Skeletal muscle tissue (tissue), 4 donors: ENCODE data around the gene C17orf107. TPM values are rescaled to one million over a fixed set of nuclear protein-coding genes. Genes with fewer than 3 reads are reported as not detected.

Experiments
- H3K27ac ChIP-seq: one replicate; pipeline ENCODE4 v1.7.0; 2013; ENCODE audit warnings: mild to moderate bottlenecking, low read depth, low read length, inconsistent platforms
- H3K27me3 ChIP-seq, 3 donors: one replicate each; pipeline ENCODE4 v1.7.0; 2013; ENCODE audit warnings: low read length in 3 of 3; ENCODE audit not compliant: control insufficient read depth in 3 of 3, insufficient read depth in 3 of 3
- H3K36me3 ChIP-seq, 3 donors: one replicate each; pipeline ENCODE4 v1.7.0; 2013; ENCODE audit warnings: low read length in 3 of 3; ENCODE audit not compliant: control insufficient read depth in 3 of 3, insufficient read depth in 3 of 3
- H3K4me1 ChIP-seq, 3 donors: one replicate each; pipeline ENCODE4 v1.7.0; 2013; ENCODE audit warnings: low read length in 3 of 3, mild to moderate bottlenecking in 3 of 3; ENCODE audit not compliant: control insufficient read depth in 3 of 3, insufficient read depth in 3 of 3
- H3K4me3 ChIP-seq, 3 donors: one replicate each; pipeline ENCODE4 v1.7.0; 2013; ENCODE audit warnings: low read length in 3 of 3
- H3K9ac ChIP-seq, 3 donors: one replicate each; pipeline ENCODE4 v1.7.0; 2013; ENCODE audit warnings: low read length in 3 of 3, mild to moderate bottlenecking in 3 of 3, moderate library complexity in 2 of 3, low read depth in 1 of 3
- H3K9me3 ChIP-seq, 3 donors: one replicate each; pipeline ENCODE4 v1.7.0; 2013; ENCODE audit warnings: low read length in 3 of 3; ENCODE audit not compliant: control insufficient read depth in 3 of 3
- total RNA-seq: library from RNA; depleted of rRNA; stranded (reverse); fragments of >200 nt; gene quantifications from one replicate; pipeline ENCODE4 v1.2.3, GENCODE V29; 2014
- donor health status: Osteomylitis.

Gene C17orf107
- total RNA-seq, 1 donor from 2014 or later = 2.6 TPM

GRCh38 chr17:4946312-4946976 is 47.1 kb downstream of the C17orf107 start:
- H3K4me3 ChIP-seq = peak overlapping the region; percentile 58 to 95 (median 68)
- H3K27ac ChIP-seq = peak overlapping the region; percentile 98
- peaks cover 37 to 65% (median 44%) of the 10 kb centered on the region in 3 donors for H3K4me1 ChIP-seq
- peak overlapping the region; percentile 4 to 65 (median 30) for H3K9ac ChIP-seq
- no peaks in the 10 kb centered on the region for H3K9me3 ChIP-seq
- peaks cover 38 to 45% (median 41%) of the 10 kb centered on the region in 3 donors for H3K36me3 ChIP-seq
- no peaks in the 10 kb centered on the region for H3K27me3 ChIP-seq

GRCh38 chr17:4947010-4947410 is 47.7 kb downstream of the C17orf107 start:
- Histone ChIP-seq H3K9me3 (no peaks in the 10 kb centered on the region), H3K27ac (peak overlapping the region; percentile 98), H3K36me3 (peaks cover 37 to 47% (median 43%) of the 10 kb centered on the region in 3 donors), H3K27me3 (no peaks in the 10 kb centered on the region), H3K4me1 (peaks cover 33 to 64% (median 40%) of the 10 kb centered on the region in 3 donors), H3K4me3 (peak overlapping the region; percentile 58 to 95 (median 68)), H3K9ac (peak overlapping the region; percentile 4 to 65 (median 30))

DNA sequence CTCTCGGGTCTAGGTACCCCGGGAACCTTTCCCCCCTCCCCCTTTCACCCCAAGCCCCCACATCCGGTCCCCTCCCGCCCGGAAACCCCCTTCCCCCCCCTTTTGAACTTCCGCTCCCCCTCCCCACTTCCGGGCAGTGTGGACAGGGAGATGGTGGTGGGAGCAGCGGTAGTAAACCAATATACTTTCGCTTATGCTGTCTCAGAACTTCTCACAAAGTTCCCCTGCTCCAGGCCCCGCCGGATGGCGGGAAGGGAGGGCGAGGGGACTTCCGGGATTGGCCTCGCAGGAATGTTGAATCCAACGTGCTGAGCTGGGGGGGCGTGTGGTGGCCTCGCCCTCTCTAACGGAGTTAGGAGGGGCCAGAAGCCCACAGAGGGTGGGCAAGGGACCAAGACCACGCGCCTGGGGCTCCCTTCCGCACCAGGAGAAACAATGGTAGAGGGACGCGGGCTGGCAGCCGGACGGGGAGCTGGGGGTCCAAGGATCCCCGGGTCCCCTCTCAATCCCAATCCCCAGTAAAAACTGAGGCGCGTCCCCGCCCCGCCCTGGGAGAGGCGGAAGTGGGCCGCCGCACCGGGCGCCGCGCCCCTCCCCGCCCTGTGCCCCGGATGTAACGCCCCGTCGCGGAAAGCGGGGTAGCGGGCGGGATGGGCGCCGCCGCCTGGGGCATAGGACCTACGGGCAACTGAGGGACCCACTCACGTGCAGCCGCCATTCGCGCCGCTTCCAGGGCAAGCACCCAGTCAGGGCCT is 48.3 kb downstream of the C17orf107 start:
- H3K27ac ChIP-seq = peak overlapping the region; percentile 98
- H3K4me1 ChIP-seq = peaks cover 33 to 63% (median 38%) of the 10 kb centered on the region in 3 donors
- H3K36me3 ChIP-seq = peaks cover 32 to 43% (median 37%) of the 10 kb centered on the region in 3 donors
- no peaks in the 10 kb centered on the region for H3K27me3 ChIP-seq
- H3K9me3 ChIP-seq = no peaks in the 10 kb centered on the region
- peak overlapping the region; percentile 89 to 97 (median 93) for H3K9ac ChIP-seq
- peak overlapping the region; percentile 83 to 98 (median 95) for H3K4me3 ChIP-seq

- Histone ChIP-seq H3K9ac (peak within 1 kb of the TSS; percentile 89 to 97 (median 93)), H3K27me3 (no peaks in the 10 kb centered on the region), H3K4me1 (peaks cover 38 to 61% (median 39%) of the 10 kb centered on the region in 3 donors), H3K4me3 (peak within 1 kb of the TSS; percentile 91 to 98 (median 95)), H3K9me3 (no peaks in the 10 kb centered on the region), H3K27ac (peak within 1 kb of the TSS; percentile 98), H3K36me3 (peaks cover 29 to 43% (median 36%) of the 10 kb centered on the region in 3 donors)
These were observed 49.0 kb downstream of the C17orf107 start, which contains the start of gene PFN1 for GRCh38 chr17:4948166-4948930. TSS of gene PFN1 (minus strand) at chr17:4948530. CDS start at chr17:4948394, 136 bp downstream.

DNA sequence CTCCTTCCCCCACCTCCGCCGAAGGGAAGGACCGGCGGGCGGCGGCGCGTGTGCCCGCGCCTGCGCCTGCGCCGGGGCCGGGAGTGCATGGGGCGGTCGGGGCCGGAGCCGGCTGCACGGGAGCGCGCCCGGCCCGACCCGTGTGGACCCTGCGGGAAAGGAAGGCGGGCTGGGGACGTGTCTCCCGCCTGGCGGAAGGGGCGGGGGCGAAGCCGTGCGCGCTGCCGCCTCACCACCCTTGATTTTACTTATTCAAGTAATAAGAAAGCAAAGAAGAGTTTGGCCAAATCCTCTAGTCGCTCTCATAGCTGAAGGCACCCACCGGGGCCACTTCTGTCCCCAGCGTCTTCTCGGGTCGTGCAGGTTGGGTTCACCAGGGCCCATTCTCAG is 49.6 kb downstream of the C17orf107 start:
- H3K4me3 ChIP-seq = peak overlapping the region; percentile 91 to 98 (median 95)
- no peaks in the 10 kb centered on the region for H3K9me3 ChIP-seq
- H3K4me1 ChIP-seq = peaks cover 42 to 64% (median 45%) of the 10 kb centered on the region in 3 donors

DNA sequence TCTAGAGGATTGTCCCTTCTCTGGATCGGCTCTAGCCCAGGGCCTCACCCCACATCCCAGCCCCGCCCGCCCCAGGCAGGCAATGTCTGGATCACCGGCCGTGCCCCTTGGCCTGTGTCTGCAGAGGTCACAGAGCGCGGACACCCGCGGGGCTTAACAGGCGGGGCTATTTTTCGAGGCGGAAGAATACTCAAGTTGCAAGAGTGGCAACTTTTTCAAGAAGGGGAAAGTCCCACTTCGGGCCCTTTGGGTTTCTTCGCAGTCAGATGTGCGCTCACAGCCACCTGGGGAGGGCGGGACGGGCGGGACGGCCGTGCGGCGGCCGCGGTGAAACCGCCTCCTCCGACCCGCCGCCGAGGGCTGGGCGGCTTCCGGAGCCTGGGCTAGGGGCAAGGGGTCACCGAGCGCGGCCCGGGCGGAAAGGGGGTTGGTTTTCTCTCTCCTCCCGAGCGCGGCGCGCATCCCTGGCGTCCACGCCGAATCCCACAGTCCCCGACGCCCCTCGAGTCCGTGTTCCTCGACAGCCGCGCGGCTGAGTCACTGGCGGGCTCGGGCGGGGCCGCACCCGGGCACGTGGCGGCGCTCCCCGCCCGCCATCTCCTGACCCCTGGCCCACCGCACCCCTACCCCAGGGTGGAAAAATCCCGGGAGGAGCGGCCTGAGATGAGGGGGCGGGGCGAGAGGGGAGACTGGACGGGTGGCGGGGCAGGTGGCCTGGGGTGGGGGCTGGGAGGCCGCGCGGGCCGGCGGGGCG is 50.2 kb downstream of the C17orf107 start:
- H3K4me1 ChIP-seq = peaks cover 44 to 66% (median 51%) of the 10 kb centered on the region in 3 donors
- peaks cover 31 to 39% (median 34%) of the 10 kb centered on the region in 3 donors for H3K36me3 ChIP-seq
- H3K9ac ChIP-seq = peak overlapping the region; percentile 77 to 90 (median 89)
- H3K27me3 ChIP-seq = no peaks in the 10 kb centered on the region
- peak overlapping the region; percentile 98 for H3K27ac ChIP-seq
- H3K4me3 ChIP-seq = peak overlapping the region; percentile 74 to 98 (median 83)
- H3K9me3 ChIP-seq = no peaks in the 10 kb centered on the region

More for the DNA sequence above, 49.6 kb downstream of the C17orf107 start:
- no peaks in the 10 kb centered on the region for H3K27me3 ChIP-seq
- H3K36me3 ChIP-seq = peaks cover 32 to 44% (median 37%) of the 10 kb centered on the region in 3 donors
- peak overlapping the region; percentile 98 for H3K27ac ChIP-seq
- H3K9ac ChIP-seq = peak overlapping the region; percentile 77 to 90 (median 89)

GRCh38 chr17:4950075-4950745 is 50.9 kb downstream of the C17orf107 start:
- Histone ChIP-seq H3K36me3 (peaks cover 29 to 38% (median 32%) of the 10 kb centered on the region in 3 donors), H3K4me1 (peaks cover 42 to 64% (median 49%) of the 10 kb centered on the region in 3 donors), H3K27ac (peak overlapping the region; percentile 98), H3K9me3 (no peaks in the 10 kb centered on the region), H3K4me3 (peak overlapping the region; percentile 81 to 86 (median 85)), H3K27me3 (no peaks in the 10 kb centered on the region), H3K9ac (peak overlapping the region; percentile 89 to 99 (median 97))

GRCh38 chr17:4950746-4951204 is 51.4 kb downstream of the C17orf107 start, which contains the start of gene ENO3:
TSS of gene ENO3 (plus strand) at chr17:4951119. CDS start at chr17:4951830, 711 bp downstream.
- Histone ChIP-seq H3K4me1 (peaks cover 41 to 64% (median 49%) of the 10 kb centered on the region in 3 donors), H3K36me3 (peaks cover 31 to 38% (median 33%) of the 10 kb centered on the region in 3 donors)

More at GRCh38 chr17:4950746-4951204, 51.4 kb downstream of the C17orf107 start, which contains the start of gene ENO3:
- no peaks in the 10 kb centered on the region for H3K9me3 ChIP-seq
- H3K27ac ChIP-seq = peak within 1 kb of the TSS; percentile 98
- peak within 1 kb of the TSS; percentile 81 to 86 (median 85) for H3K4me3 ChIP-seq
- H3K9ac ChIP-seq = peak within 1 kb of the TSS; percentile 89 to 99 (median 97)
- no peaks in the 10 kb centered on the region for H3K27me3 ChIP-seq
